Astrocyte of the hippocampus (primary cell): ENCODE data around the gene MYADM.
"Not testable (repeated sequence)": the region's sequence is repeated elsewhere in the genome, so short reads cannot be mapped to it uniquely, and the experiment has no call there.

Source experiments
- DNase-seq: peaks from one replicate; pipeline ENCODE4 v3.0.0; 2011; ENCODE audit warnings: low read depth, low spot score

The MYADM gene

GRCh38 chr19:53867225-53868090, at the start of gene MYADM:
MYADM (plus strand) TSS chr19:53867883; CDS start chr19:53873530, 5,647 bp downstream.
- DNase-seq: peak; percentile 100

- DNase-seq: no peak
Observed at GRCh38 chr19:53818756-53819155, 48.9 kb upstream of the MYADM start.

- no peak for DNase-seq
Observed at GRCh38 chr19:53819861-53820260, 47.8 kb upstream of the MYADM start.

GRCh38 chr19:53823380-53824120, 44.1 kb upstream of the MYADM start:
- DNase-seq: no peak

DNA sequence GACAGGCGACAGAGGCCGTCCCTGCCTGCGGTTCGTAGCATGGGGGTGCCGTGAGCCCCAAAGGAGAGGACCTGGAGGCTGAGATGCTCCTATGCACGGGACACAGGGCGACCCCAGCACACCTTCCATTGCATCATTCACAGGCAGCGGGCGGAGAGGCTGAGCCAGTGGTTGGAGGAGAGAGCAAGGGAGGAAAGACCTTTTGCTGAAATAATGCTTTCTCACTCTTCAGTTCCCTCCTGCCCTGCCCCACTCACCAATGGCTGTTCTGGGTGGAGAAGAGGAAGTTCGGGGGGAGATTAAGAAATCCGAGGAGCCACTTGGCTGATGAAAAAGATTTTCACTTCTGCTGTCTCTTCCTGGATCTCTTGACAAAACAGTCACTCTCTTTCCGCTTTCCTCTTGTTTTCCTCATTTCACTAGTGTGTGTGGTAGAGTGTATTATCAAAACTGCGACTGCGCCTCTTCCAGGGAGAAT, 43.5 kb upstream of the MYADM start, which contains the start of gene NLRP12:
Gene NLRP12, minus strand, starts transcription at position 181 of the 478 bp plus-strand sequence. Its CDS starts 140 bp downstream, at position 41.
- DNase-seq: no peak

- peak; percentile 49 for DNase-seq
Observed at GRCh38 chr19:53826876-53827275, 40.8 kb upstream of the MYADM start.

- no peak for DNase-seq
Observed at GRCh38 chr19:53828531-53828930, 39.2 kb upstream of the MYADM start.

DNA sequence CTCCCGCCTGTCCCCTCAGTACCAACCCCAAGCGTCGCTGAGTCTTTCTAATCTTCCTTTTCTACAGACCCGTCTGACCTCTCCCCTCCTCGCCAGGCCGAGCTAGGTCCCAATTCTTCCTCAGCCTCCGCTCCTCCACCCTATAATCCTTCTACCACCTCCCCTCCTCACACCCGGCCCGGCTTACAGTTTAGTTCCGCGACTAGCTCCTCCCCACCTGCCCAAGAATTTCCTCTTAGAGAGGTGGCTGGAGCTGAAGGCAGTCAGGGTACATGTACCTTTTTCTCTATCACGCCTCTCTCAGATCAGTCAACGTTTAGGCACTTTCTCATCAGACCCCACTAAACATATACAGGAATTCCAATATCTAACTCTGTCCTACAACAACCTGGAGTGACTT, 34.8 kb upstream of the MYADM start:
- DNase-seq: not testable (repeated sequence)

DNA sequence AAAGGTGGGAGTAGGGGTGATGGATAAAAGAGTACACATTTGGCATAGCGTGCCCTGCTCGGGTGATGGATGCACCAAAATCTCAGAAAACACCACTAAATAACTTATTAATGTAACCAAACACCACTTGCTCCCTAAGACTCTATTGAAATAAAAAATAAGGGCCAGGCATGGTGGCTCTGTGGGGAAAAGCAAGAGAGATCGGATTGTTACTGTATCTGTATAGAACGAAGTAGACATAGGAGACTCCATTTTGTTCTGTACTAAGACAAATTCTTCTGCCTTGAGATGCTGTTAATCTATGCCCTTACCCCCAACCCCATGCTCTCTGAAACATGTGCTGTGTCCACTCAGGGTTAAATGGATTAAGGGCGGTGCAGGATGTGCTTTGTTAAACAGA, 29.2 kb upstream of the MYADM start:
- not testable (repeated sequence) for DNase-seq

- not testable (repeated sequence) for DNase-seq
Observed at GRCh38 chr19:53840241-53840640, 27.4 kb upstream of the MYADM start.

GRCh38 chr19:53840914-53841313, 26.8 kb upstream of the MYADM start:
- DNase-seq: peak; percentile 78

DNA sequence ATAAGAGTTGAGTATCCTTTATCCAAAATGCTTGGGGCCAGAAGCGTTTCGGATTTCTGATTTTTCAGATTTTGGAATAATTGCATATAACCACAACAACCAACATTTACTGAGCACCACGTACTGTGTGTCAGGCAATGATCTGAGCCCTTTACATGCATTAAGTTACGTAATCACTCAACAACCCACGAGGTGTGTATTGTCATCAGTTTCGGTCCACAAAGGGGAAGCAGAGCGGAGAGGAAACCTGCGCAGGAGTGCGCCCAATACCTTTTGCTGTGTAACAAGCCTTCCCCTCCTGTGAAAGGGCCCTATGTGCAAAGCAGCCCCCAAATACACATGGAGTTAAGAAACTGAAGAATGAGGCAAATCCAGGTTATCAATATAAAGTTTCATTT, 22.8 kb upstream of the MYADM start:
- DNase-seq: no peak

DNA sequence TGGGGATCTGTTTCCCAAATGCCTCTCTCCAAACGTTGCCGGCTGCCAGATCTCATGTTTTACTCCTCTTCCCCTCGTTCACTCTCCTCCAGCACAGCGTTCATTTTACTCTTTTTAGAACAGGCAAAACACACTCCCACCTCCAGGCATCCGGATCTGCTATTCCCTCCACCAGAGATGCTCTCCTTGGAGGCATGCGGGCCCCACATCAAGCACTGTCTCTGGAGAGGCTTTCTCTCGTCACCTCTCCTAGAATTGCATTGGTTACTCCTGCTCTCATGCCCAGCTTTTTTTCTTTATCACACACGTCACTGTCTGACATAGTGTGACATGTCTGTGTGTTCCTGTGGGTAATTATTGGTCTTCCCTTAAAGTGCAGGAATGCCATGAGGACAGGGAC, 20.1 kb upstream of the MYADM start:
- DNase-seq: no peak

DNA sequence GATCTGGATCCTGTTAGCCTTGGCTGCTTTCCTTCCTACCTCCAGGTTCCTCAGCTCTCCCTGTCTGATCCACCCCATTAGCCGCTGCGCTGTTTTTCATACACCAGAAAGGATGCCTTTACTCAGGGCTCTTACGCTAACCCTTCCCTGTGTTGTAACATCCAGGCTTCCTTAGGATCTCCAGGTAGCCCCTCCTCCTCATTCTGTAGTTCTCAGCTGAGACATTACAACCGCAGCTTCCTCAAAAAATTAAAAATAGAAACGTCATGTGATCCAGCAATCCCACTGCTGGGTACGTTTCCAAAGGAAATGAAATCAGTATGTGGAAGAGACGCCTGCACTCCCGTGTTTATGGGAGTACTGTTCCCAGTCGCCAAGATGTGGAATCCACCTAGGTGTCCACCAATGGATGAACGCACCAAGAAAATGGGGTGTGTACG, 18.4 kb upstream of the MYADM start:
- no peak for DNase-seq

- no peak for DNase-seq
Observed at GRCh38 chr19:53853707-53854106, 14.0 kb upstream of the MYADM start.

- no peak for DNase-seq
Observed at GRCh38 chr19:53864308-53864836, 3.3 kb upstream of the MYADM start.

DNA sequence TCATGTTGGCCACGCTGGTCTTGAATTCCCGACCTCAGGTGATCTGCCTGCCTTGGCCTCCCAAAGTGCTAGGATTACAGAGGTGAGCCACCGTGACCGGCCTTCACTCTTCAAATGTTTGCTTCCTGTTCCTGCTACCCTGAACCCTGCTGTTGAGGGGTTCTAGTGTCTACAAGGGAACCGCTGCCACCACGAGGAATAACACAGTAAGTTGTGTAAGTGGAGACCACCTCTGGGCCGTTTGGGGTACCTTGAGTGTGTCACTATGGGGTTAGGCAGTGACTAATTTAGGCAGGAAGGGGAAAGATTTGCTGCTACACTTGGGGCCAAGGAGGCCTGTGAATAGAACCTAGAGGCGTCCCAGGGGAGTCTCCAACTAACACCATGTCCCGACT, 2.2 kb upstream of the MYADM start:
- no peak for DNase-seq

GRCh38 chr19:53865918-53866864, 1.5 kb upstream of the MYADM start:
- DNase-seq: peak; percentile 92

GRCh38 chr19:53866865-53867224, 838 bp upstream of the MYADM start:
- DNase-seq: peak; percentile 55

GRCh38 chr19:53868091-53868891, 608 bp downstream of the MYADM start:
- peak; percentile 79 for DNase-seq
